ENCODE measurements around the gene USH1C. TPM values are rescaled to one million over a fixed set of nuclear protein-coding genes. Genes with fewer than 3 reads are reported as not detected.

Gene USH1C
- total and polyA plus RNA-seq, 9 of the 15 experiments (the other 6 are each of a cell fraction or from before 2014, with no cell fraction given), result 0.04 TPM; not detected in 8

- peak; percentile 88 to 92 (median 89) for TF ChIP-seq CTCF (IDR thresholded peaks at IDR 0.05 in 2 of 3, conservative IDR thresholded peaks at IDR 0.05 in 1 of 3; ENCODE audit: insufficient read depth in 2 of 3, low read depth in 1 of 3, low read length in 3 of 3)
- peak; percentile 42; the same call in 1 of the 2 replicates for TF ChIP-seq GABPA (tag; conservative IDR thresholded peaks at IDR 0.05; ENCODE audit: low read depth)
- peak; percentile 25; the same call in 1 of the 2 replicates for TF ChIP-seq RB1 (IDR thresholded peaks at IDR 0.05; ENCODE audit: low read depth)
- peak; percentile 11; the same call in 1 of the 2 replicates for TF ChIP-seq SPI1 (IDR thresholded peaks at IDR 0.05; ENCODE audit: borderline replicate concordance, low read depth, low read length)
- no peak for TF ChIP-seq TSC22D4 (tag; IDR thresholded peaks at IDR 0.05)
- TF ChIP-seq STAT5B (CRISPR knock-in tag; IDR thresholded peaks at IDR 0.05), result no peak
- TF ChIP-seq TFAP4 (CRISPR knock-in tag; IDR thresholded peaks at IDR 0.05; ENCODE audit: borderline replicate concordance), result peak; percentile 82
- TF ChIP-seq NONO (IDR thresholded peaks at IDR 0.05; ENCODE audit: low read depth in 2 of 2, low read length in 1 of 2), result no peak
- no peak for TF ChIP-seq CTCFL (IDR thresholded peaks at IDR 0.05; ENCODE audit: borderline replicate concordance, insufficient read depth, low read depth, low read length, poor library complexity, severe bottlenecking)
- TF ChIP-seq MAZ (CRISPR knock-in tag; conservative IDR thresholded peaks at IDR 0.05 in 1 of 2, IDR thresholded peaks at IDR 0.05 in 1 of 2), result peak in 1 of 2 experiments; percentile 45; a peak in 1 of 4 replicates
- TF ChIP-seq L3MBTL2 (IDR thresholded peaks at IDR 0.05), result peak; percentile 26; the same call in 1 of the 2 replicates
- 0 out of 2 replicates have a peak, but pooled peaks have one; percentile 40 for TF ChIP-seq CBFB (CRISPR knock-in tag; IDR thresholded peaks at IDR 0.05)
- 0 out of 2 replicates have a peak, but pooled peaks have one; percentile 32 for TF ChIP-seq GATA2 (CRISPR knock-in tag; IDR thresholded peaks at IDR 0.05)
- no peak for TF ChIP-seq PHF21A (IDR thresholded peaks at IDR 0.05; ENCODE audit: borderline replicate concordance, low read depth)
- peak; percentile 86 for TF ChIP-seq DEAF1 (CRISPR knock-in tag; IDR thresholded peaks at IDR 0.05)
- no peak for TF ChIP-seq MXI1 (IDR thresholded peaks at IDR 0.05; ENCODE audit: low read depth, low read length)
- peak; percentile 71 for TF ChIP-seq SMC3 (conservative IDR thresholded peaks at IDR 0.05; ENCODE audit: insufficient read depth, low read depth, low read length)
- TF ChIP-seq RAD21 (CRISPR knock-in tag; conservative IDR thresholded peaks at IDR 0.05 in 1 of 2, IDR thresholded peaks at IDR 0.05 in 1 of 2), result peak; percentile 89
These were observed 16.0 kb downstream of the USH1C start (continued) for GRCh38 chr11:17528181-17528691.
